ENCODE results near the gene CLIC4.
A peak's percentile ranks its signal among the peaks of the same experiment; 100 is the strongest.

CLIC4 gene

DNA sequence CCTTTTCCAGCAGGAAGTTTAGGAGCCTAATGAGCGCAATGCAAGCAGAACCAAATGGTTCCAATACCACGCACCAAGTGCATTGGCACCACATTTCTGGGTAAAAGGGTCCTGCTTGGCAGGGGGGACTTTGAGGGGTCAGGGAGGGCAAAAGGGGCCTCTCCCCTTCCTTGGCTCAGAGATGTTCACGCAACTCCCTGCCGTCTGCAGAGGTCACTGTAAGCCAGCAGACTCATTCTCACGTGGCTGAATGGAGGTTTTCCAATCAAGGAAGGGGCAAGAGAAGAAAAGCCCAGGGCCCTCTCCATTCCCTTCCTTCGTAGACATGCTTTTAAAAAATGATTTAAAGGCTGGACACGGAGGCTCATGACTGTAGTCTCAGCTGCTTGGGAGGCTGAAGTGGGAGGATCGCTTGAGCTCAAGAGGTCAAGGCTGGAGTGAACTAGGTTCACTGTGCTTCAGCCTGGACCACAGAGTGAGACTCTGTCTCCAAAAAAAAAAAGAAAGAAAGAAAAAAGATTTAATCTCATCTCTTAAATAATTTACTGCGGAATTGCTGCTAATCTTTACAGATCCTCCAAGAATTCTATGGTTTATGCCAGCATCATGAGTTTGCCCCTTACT, 104.5 kb downstream of the CLIC4 start:
- no peak for TF ChIP-seq ZNF70 (CRISPR knock-in tag; IDR thresholded peaks at IDR 0.05)
- no peak for TF ChIP-seq ISL1 (CRISPR knock-in tag; IDR thresholded peaks at IDR 0.05)
- no peak for TF ChIP-seq ZNF565 (CRISPR knock-in tag; conservative IDR thresholded peaks at IDR 0.05; ENCODE audit: low read depth)
- no peak for TF ChIP-seq TCF4 (CRISPR knock-in tag; IDR thresholded peaks at IDR 0.05; ENCODE audit: borderline replicate concordance)
- no peak for TF ChIP-seq OSR1 (CRISPR knock-in tag; IDR thresholded peaks at IDR 0.05)
- no peak for TF ChIP-seq SNAI2 (CRISPR knock-in tag; IDR thresholded peaks at IDR 0.05)
- TF ChIP-seq RARB (CRISPR knock-in tag; IDR thresholded peaks at IDR 0.05): no peak

DNA sequence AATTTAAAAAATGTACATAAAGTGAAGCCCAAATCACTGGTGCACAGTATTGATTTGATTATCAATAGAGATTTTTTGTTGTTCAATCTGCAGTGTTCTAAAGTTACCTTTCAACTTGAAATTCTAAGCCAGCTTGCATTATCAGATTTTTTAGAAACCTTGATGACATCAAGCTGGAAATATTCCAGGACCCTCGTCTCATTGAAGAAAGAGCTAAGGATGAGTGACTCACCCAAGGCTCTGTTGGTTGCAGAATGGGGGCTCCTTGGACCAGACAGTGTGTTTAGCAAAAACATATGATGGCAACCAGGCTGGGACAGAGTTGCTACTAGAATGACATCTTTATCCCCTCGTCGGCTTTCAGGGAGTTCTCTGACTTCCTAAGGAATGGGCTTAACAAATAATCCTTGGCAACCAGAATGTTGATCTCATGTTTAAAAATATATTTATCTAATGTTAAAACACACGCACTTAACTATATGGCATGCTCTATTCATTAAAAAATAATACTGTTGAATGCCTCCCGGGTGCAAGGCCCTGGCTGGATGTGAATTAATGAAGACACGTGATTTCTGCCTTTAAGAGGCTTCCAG, 105.2 kb downstream of the CLIC4 start:
- ATAC-seq: no peak
- TF ChIP-seq, protein P1, sequence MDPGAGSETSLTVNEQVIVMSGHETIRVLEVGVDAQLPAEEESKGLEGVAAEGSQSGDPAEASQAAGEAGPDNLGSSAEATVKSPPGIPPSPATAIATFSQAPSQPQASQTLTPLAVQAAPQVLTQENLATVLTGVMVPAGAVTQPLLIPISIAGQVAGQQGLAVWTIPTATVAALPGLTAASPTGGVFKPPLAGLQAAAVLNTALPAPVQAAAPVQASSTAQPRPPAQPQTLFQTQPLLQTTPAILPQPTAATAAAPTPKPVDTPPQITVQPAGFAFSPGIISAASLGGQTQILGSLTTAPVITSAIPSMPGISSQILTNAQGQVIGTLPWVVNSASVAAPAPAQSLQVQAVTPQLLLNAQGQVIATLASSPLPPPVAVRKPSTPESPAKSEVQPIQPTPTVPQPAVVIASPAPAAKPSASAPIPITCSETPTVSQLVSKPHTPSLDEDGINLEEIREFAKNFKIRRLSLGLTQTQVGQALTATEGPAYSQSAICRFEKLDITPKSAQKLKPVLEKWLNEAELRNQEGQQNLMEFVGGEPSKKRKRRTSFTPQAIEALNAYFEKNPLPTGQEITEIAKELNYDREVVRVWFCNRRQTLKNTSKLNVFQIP (CRISPR knock-in tag; IDR thresholded peaks at IDR 0.05; ENCODE audit: borderline replicate concordance, low read depth): no peak
- TF ChIP-seq ISL1 (CRISPR knock-in tag; IDR thresholded peaks at IDR 0.05) (no peak), RARB (CRISPR knock-in tag; IDR thresholded peaks at IDR 0.05) (no peak), TCF4 (CRISPR knock-in tag; IDR thresholded peaks at IDR 0.05; ENCODE audit: borderline replicate concordance) (no peak), ZNF70 (CRISPR knock-in tag; IDR thresholded peaks at IDR 0.05) (no peak)

More for the DNA sequence above, 104.5 kb downstream of the CLIC4 start:
- peak; percentile 14; the same call in 1 of the 3 replicates for ATAC-seq

DNA sequence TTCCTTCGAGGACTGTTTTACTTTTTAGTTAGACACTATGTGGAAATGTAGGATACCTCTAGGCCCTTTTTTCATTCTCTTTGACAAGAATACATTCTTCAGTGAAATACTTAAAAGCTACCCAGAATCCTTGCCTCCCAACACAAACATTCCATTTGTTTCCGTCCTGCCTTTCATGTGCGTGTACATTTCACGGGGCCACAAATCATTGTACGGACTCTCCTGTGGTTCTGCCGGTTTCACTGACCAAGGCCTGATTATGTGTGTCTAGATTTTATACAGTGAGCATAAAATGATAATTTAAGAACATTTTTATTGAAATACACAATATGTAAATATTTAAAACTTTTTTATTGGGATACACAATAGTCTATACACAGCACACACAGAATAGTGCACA, 108.4 kb downstream of the CLIC4 start:
- TF ChIP-seq TCF4 (CRISPR knock-in tag; IDR thresholded peaks at IDR 0.05; ENCODE audit: borderline replicate concordance): no peak
- TF ChIP-seq ZFP30 (CRISPR knock-in tag; IDR thresholded peaks at IDR 0.05): no peak
- no peak for TF ChIP-seq ZNF8 (CRISPR knock-in tag; IDR thresholded peaks at IDR 0.05)
- TF ChIP-seq, protein P2, sequence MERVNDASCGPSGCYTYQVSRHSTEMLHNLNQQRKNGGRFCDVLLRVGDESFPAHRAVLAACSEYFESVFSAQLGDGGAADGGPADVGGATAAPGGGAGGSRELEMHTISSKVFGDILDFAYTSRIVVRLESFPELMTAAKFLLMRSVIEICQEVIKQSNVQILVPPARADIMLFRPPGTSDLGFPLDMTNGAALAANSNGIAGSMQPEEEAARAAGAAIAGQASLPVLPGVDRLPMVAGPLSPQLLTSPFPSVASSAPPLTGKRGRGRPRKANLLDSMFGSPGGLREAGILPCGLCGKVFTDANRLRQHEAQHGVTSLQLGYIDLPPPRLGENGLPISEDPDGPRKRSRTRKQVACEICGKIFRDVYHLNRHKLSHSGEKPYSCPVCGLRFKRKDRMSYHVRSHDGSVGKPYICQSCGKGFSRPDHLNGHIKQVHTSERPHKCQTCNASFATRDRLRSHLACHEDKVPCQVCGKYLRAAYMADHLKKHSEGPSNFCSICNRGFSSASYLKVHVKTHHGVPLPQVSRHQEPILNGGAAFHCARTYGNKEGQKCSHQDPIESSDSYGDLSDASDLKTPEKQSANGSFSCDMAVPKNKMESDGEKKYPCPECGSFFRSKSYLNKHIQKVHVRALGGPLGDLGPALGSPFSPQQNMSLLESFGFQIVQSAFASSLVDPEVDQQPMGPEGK (CRISPR knock-in tag; IDR thresholded peaks at IDR 0.05; ENCODE audit: borderline replicate concordance): no peak
- no peak for TF ChIP-seq ZNF565 (CRISPR knock-in tag; conservative IDR thresholded peaks at IDR 0.05; ENCODE audit: low read depth)
- TF ChIP-seq CSDC2 (CRISPR knock-in tag; IDR thresholded peaks at IDR 0.05): no peak
- TF ChIP-seq ARNTL (CRISPR knock-in tag; IDR thresholded peaks at IDR 0.05; ENCODE audit: borderline replicate concordance, low read depth): no peak
- no peak for TF ChIP-seq ISL1 (CRISPR knock-in tag; IDR thresholded peaks at IDR 0.05)
- no peak for TF ChIP-seq RARB (CRISPR knock-in tag; IDR thresholded peaks at IDR 0.05)
- TF ChIP-seq, protein P3, sequence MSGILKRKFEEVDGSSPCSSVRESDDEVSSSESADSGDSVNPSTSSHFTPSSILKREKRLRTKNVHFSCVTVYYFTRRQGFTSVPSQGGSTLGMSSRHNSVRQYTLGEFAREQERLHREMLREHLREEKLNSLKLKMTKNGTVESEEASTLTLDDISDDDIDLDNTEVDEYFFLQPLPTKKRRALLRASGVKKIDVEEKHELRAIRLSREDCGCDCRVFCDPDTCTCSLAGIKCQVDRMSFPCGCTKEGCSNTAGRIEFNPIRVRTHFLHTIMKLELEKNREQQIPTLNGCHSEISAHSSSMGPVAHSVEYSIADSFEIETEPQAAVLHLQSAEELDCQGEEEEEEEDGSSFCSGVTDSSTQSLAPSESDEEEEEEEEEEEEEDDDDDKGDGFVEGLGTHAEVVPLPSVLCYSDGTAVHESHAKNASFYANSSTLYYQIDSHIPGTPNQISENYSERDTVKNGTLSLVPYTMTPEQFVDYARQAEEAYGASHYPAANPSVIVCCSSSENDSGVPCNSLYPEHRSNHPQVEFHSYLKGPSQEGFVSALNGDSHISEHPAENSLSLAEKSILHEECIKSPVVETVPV (CRISPR knock-in tag; IDR thresholded peaks at IDR 0.05): no peak
- TF ChIP-seq TOX (CRISPR knock-in tag; IDR thresholded peaks at IDR 0.05; ENCODE audit: borderline replicate concordance): no peak
- TF ChIP-seq, protein P4, sequence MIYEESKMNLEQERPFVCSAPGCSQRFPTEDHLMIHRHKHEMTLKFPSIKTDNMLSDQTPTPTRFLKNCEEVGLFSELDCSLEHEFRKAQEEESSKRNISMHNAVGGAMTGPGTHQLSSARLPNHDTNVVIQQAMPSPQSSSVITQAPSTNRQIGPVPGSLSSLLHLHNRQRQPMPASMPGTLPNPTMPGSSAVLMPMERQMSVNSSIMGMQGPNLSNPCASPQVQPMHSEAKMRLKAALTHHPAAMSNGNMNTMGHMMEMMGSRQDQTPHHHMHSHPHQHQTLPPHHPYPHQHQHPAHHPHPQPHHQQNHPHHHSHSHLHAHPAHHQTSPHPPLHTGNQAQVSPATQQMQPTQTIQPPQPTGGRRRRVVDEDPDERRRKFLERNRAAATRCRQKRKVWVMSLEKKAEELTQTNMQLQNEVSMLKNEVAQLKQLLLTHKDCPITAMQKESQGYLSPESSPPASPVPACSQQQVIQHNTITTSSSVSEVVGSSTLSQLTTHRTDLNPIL (CRISPR knock-in tag; IDR thresholded peaks at IDR 0.05; ENCODE audit: low read depth): no peak
- no peak for TF ChIP-seq ESRRG (CRISPR knock-in tag; IDR thresholded peaks at IDR 0.05)
- TF ChIP-seq SNAI2 (CRISPR knock-in tag; IDR thresholded peaks at IDR 0.05): no peak
- TF ChIP-seq ZC3H10 (CRISPR knock-in tag; IDR thresholded peaks at IDR 0.05): no peak
- no peak for TF ChIP-seq OSR1 (CRISPR knock-in tag; IDR thresholded peaks at IDR 0.05)
- TF ChIP-seq, protein P5, sequence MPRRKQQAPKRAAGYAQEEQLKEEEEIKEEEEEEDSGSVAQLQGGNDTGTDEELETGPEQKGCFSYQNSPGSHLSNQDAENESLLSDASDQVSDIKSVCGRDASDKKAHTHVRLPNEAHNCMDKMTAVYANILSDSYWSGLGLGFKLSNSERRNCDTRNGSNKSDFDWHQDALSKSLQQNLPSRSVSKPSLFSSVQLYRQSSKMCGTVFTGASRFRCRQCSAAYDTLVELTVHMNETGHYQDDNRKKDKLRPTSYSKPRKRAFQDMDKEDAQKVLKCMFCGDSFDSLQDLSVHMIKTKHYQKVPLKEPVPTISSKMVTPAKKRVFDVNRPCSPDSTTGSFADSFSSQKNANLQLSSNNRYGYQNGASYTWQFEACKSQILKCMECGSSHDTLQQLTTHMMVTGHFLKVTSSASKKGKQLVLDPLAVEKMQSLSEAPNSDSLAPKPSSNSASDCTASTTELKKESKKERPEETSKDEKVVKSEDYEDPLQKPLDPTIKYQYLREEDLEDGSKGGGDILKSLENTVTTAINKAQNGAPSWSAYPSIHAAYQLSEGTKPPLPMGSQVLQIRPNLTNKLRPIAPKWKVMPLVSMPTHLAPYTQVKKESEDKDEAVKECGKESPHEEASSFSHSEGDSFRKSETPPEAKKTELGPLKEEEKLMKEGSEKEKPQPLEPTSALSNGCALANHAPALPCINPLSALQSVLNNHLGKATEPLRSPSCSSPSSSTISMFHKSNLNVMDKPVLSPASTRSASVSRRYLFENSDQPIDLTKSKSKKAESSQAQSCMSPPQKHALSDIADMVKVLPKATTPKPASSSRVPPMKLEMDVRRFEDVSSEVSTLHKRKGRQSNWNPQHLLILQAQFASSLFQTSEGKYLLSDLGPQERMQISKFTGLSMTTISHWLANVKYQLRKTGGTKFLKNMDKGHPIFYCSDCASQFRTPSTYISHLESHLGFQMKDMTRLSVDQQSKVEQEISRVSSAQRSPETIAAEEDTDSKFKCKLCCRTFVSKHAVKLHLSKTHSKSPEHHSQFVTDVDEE (CRISPR knock-in tag; IDR thresholded peaks at IDR 0.05): no peak
- no peak for TF ChIP-seq ZFP3 (CRISPR knock-in tag; IDR thresholded peaks at IDR 0.05)
- TF ChIP-seq PPARA (CRISPR knock-in tag; IDR thresholded peaks at IDR 0.05; ENCODE audit: borderline replicate concordance): no peak
- no peak for TF ChIP-seq BACH2 (CRISPR knock-in tag; IDR thresholded peaks at IDR 0.05; ENCODE audit: borderline replicate concordance)
- ATAC-seq: no peak
